HepG2 (cell line): ENCODE measurements around the gene RASA4B.

ENCODE experiments used
- ARID2 ChIP-seq: sonication (generic); formaldehyde crosslinking; IDR thresholded peaks from 2 replicates; pipeline ENCODE4 v1.8.1; 2022; ENCODE audit warnings: mild to moderate bottlenecking, missing genetic modification reagents, borderline replicate concordance
- RERE ChIP-seq: IDR thresholded peaks from 2 replicates; pipeline ENCODE4 v1.6.1; 2016; ENCODE audit warnings: low read depth, missing genetic modification reagents, missing compliant biosample characterization
- SKI ChIP-seq: fragments of 450-650 bp; IDR thresholded peaks from one replicate; pipeline ENCODE4 v1.6.1; 2018; ENCODE audit warnings: mild to moderate bottlenecking; ENCODE audit not compliant: partially characterized antibody
- SUZ12 ChIP-seq: fragments of 150-350 bp; IDR thresholded peaks from 2 replicates; pipeline ENCODE4 v1.6.1; 2014; ENCODE audit warnings: low read depth, low read length
- ZBTB42 ChIP-seq: sonication (generic); formaldehyde crosslinking; IDR thresholded peaks from 2 replicates; pipeline ENCODE4 v1.5.0; 2020; ENCODE audit warnings: mild to moderate bottlenecking, missing genetic modification reagents
- ZC3H13 ChIP-seq: sonication (generic); formaldehyde crosslinking; IDR thresholded peaks from 2 replicates; pipeline ENCODE4 v1.8.1; 2023; ENCODE audit warnings: mild to moderate bottlenecking, missing genetic modification reagents, moderate library complexity
- ZNF292 ChIP-seq: sonication (generic); formaldehyde crosslinking; IDR thresholded peaks from 2 replicates; pipeline ENCODE4 v1.8.1; 2022; ENCODE audit warnings: mild to moderate bottlenecking, low read depth, missing genetic modification reagents, borderline replicate concordance
- ZNF34 ChIP-seq: sonication (generic); formaldehyde crosslinking; IDR thresholded peaks from 2 replicates; pipeline ENCODE4 v1.4.0; 2020; ENCODE audit warnings: mild to moderate bottlenecking, missing genetic modification reagents, borderline replicate concordance
- TF ChIP-seq, protein P1 (sequence below): sonication (generic); formaldehyde crosslinking; IDR thresholded peaks from 2 replicates; pipeline ENCODE4 v1.5.0; 2020; ENCODE audit warnings: mild to moderate bottlenecking, missing genetic modification reagents

GRCh38 chr7:102451371-102452054 is 66.1 kb downstream of the RASA4B start:
- no peak for TF ChIP-seq RERE (CRISPR knock-in tag)
- TF ChIP-seq ZNF34 (CRISPR knock-in tag), result no peak
- TF ChIP-seq, protein P1, sequence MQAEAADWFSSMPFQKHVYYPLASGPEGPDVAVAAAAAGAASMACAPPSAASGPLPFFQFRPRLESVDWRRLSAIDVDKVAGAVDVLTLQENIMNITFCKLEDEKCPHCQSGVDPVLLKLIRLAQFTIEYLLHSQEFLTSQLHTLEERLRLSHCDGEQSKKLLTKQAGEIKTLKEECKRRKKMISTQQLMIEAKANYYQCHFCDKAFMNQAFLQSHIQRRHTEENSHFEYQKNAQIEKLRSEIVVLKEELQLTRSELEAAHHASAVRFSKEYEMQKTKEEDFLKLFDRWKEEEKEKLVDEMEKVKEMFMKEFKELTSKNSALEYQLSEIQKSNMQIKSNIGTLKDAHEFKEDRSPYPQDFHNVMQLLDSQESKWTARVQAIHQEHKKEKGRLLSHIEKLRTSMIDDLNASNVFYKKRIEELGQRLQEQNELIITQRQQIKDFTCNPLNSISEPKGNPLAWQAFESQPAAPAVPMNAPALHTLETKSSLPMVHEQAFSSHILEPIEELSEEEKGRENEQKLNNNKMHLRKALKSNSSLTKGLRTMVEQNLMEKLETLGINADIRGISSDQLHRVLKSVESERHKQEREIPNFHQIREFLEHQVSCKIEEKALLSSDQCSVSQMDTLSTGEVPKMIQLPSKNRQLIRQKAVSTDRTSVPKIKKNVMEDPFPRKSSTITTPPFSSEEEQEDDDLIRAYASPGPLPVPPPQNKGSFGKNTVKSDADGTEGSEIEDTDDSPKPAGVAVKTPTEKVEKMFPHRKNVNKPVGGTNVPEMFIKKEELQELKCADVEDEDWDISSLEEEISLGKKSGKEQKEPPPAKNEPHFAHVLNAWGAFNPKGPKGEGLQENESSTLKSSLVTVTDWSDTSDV (CRISPR knock-in tag), result no peak
- TF ChIP-seq ZNF292 (CRISPR knock-in tag), result 0 out of 2 replicates have a peak, but pooled peaks have one; percentile 29
- no peak for TF ChIP-seq SUZ12
- no peak for TF ChIP-seq SKI
- no peak for TF ChIP-seq ZBTB42 (CRISPR knock-in tag)
- no peak for TF ChIP-seq ZC3H13
- no peak for TF ChIP-seq ARID2 (CRISPR knock-in tag)
